ENCODE data around the gene SPRR3.

Gene SPRR3

GRCh38 chr1:152980676-152981075 lies 20.9 kb upstream of the SPRR3 start:
- DNase-seq, result no peak
- Histone ChIP-seq H3K27me3 (no peaks in the 10 kb centered on the region), H3K36me3 (no peaks in the 10 kb centered on the region), H3K9me3 (no peaks in the 10 kb centered on the region), H3K4me3 (ENCODE audit: low read depth, low read length) (no peak overlapping the region), H3K4me1 (no peaks in the 10 kb centered on the region)
- no peak for TF ChIP-seq CTCF (IDR thresholded peaks at IDR 0.05; ENCODE audit: low read depth, low read length)

- H3K9me3 ChIP-seq, result no peaks in the 10 kb centered on the region
- TF ChIP-seq CTCF (IDR thresholded peaks at IDR 0.05; ENCODE audit: low read depth, low read length), result no peak
- no peaks in the 10 kb centered on the region for H3K4me1 ChIP-seq
- no peak overlapping the region for H3K4me3 ChIP-seq (ENCODE audit: low read depth, low read length)
- no peaks in the 10 kb centered on the region for H3K36me3 ChIP-seq
- no peaks in the 10 kb centered on the region for H3K27me3 ChIP-seq
- no peak for DNase-seq
Measured at GRCh38 chr1:152981146-152981871, 20.2 kb upstream of the SPRR3 start.

GRCh38 chr1:152982076-152982475 lies 19.5 kb upstream of the SPRR3 start:
- H3K4me3 ChIP-seq (ENCODE audit: low read depth, low read length), result no peak overlapping the region
- no peak for DNase-seq
- no peak for TF ChIP-seq CTCF (IDR thresholded peaks at IDR 0.05; ENCODE audit: low read depth, low read length)
- no peaks in the 10 kb centered on the region for H3K36me3 ChIP-seq
- H3K4me1 ChIP-seq, result no peaks in the 10 kb centered on the region
- no peaks in the 10 kb centered on the region for H3K27me3 ChIP-seq
- H3K9me3 ChIP-seq, result no peaks in the 10 kb centered on the region

GRCh38 chr1:152983234-152983633 lies 18.3 kb upstream of the SPRR3 start:
- no peaks in the 10 kb centered on the region for H3K27me3 ChIP-seq
- H3K4me1 ChIP-seq, result no peaks in the 10 kb centered on the region
- no peaks in the 10 kb centered on the region for H3K36me3 ChIP-seq
- DNase-seq, result no peak
- H3K4me3 ChIP-seq (ENCODE audit: low read depth, low read length), result no peak overlapping the region
- no peak for TF ChIP-seq CTCF (IDR thresholded peaks at IDR 0.05; ENCODE audit: low read depth, low read length)
- no peaks in the 10 kb centered on the region for H3K9me3 ChIP-seq

- Histone ChIP-seq H3K4me1 (no peaks in the 10 kb centered on the region), H3K4me3 (ENCODE audit: low read depth, low read length) (no peak within 1 kb of the TSS), H3K27me3 (no peaks in the 10 kb centered on the region), H3K36me3 (no peaks in the 10 kb centered on the region), H3K9me3 (no peaks in the 10 kb centered on the region)
- no peak for DNase-seq
- no peak for TF ChIP-seq CTCF (IDR thresholded peaks at IDR 0.05; ENCODE audit: low read depth, low read length)
Measured at GRCh38 chr1:152983743-152984142, 17.8 kb upstream of the SPRR3 start, which contains the start of gene SPRR1A. Gene SPRR1A (plus strand): TSS chr1:152984081. CDS start chr1:152985231, 1,150 bp downstream.

GRCh38 chr1:152986578-152986977 lies 15.0 kb upstream of the SPRR3 start:
- no peaks in the 10 kb centered on the region for H3K27me3 ChIP-seq
- TF ChIP-seq CTCF (IDR thresholded peaks at IDR 0.05; ENCODE audit: low read depth, low read length), result no peak
- no peaks in the 10 kb centered on the region for H3K4me1 ChIP-seq
- no peak overlapping the region for H3K4me3 ChIP-seq (ENCODE audit: low read depth, low read length)
- no peaks in the 10 kb centered on the region for H3K36me3 ChIP-seq
- DNase-seq, result no peak
- no peaks in the 10 kb centered on the region for H3K9me3 ChIP-seq

All from BE2C (cell line).